WTC11 (cell line): ENCODE measurements around the gene HSPG2. TPM values are rescaled to one million over a fixed set of nuclear protein-coding genes. Genes with fewer than 3 reads are reported as not detected.

ENCODE experiments used
- ATAC-seq: fragments of 200-7000 bp; cut with Tn5 transposase; 2 replicates; pipeline ENCODE4 v1.10.0; 2021; ENCODE audit warnings: mild to moderate bottlenecking, moderate library complexity
- CTCF ChIA-PET: fragments of 300-600 bp; sonication (Branson Sonifier 250); formaldehyde crosslinking; loops from one replicate; lab custom pipeline; 2021; ENCODE audit warnings: antibody characterized with exemption; lab: Charles Lee
- POLR2A ChIA-PET: fragments of 350-600 bp; sonication (Branson Sonifier 250); formaldehyde crosslinking; loops from one replicate; lab custom pipeline; 2021; ENCODE audit warnings: antibody characterized with exemption; lab: Charles Lee
- DNase-seq: peaks from one replicate; pipeline ENCODE4 v3.0.0; 2021; ENCODE audit warnings: low spot score
- H3K27ac Mint-ChIP-seq: 2 replicates; pipeline ENCODE4 v1.8.0; 2021; ENCODE audit warnings: mixed read lengths
- H3K27me3 Mint-ChIP-seq: 2 replicates; pipeline ENCODE4 v1.8.0; 2021; ENCODE audit warnings: low read depth, mild to moderate bottlenecking, moderate library complexity, mixed read lengths
- H3K36me3 Mint-ChIP-seq: 2 replicates; pipeline ENCODE4 v1.8.0; 2021; ENCODE audit warnings: mixed read lengths
- H3K4me1 Mint-ChIP-seq: 2 replicates; pipeline ENCODE4 v1.8.0; 2022; ENCODE audit warnings: mixed read lengths
- H3K4me3 Mint-ChIP-seq: 2 replicates; pipeline ENCODE4 v1.8.0; 2021; ENCODE audit warnings: mild to moderate bottlenecking, moderate library complexity, mixed read lengths
- H3K9me3 Mint-ChIP-seq: 2 replicates; pipeline ENCODE4 v1.8.0; 2021; ENCODE audit warnings: mixed read lengths
- EMX1 ChIP-seq: fragments of 250-450 bp; sonication (Bioruptor Pico); IDR thresholded peaks from 2 replicates; pipeline ENCODE4 v1.8.0; 2021; ENCODE audit warnings: mild to moderate bottlenecking
- ETV6 ChIP-seq: sonication (generic); formaldehyde crosslinking; IDR thresholded peaks from 2 replicates; pipeline ENCODE4 v1.8.1; 2022; ENCODE audit warnings: mild to moderate bottlenecking, missing genetic modification reagents
- OVOL2 ChIP-seq: fragments of 250-450 bp; sonication (Bioruptor Pico); IDR thresholded peaks from 2 replicates; pipeline ENCODE4 v1.9.0; 2021; ENCODE audit warnings: mild to moderate bottlenecking, borderline replicate concordance
- PRRX2 ChIP-seq: fragments of 250-450 bp; sonication (Bioruptor Pico); IDR thresholded peaks from 2 replicates; pipeline ENCODE4 v1.8.0; 2021; ENCODE audit warnings: mild to moderate bottlenecking
- SP1 ChIP-seq: sonication (generic); formaldehyde crosslinking; conservative IDR thresholded peaks from 2 replicates; pipeline ENCODE4 v1.8.1; 2022; ENCODE audit warnings: missing genetic modification reagents
- TEAD1 ChIP-seq: sonication (generic); formaldehyde crosslinking; IDR thresholded peaks from 2 replicates; pipeline ENCODE4 v1.8.0; 2022; ENCODE audit warnings: mild to moderate bottlenecking, missing genetic modification reagents
- ZNF263 ChIP-seq: sonication (generic); formaldehyde crosslinking; IDR thresholded peaks from 2 replicates; pipeline ENCODE4 v1.8.1; 2022; ENCODE audit warnings: low read depth, mild to moderate bottlenecking, moderate library complexity, missing genetic modification reagents
- total RNA-seq: library from RNA; stranded (reverse); gene quantifications from 3 replicates; pipeline ENCODE4 v1.2.3, GENCODE V29; 2021
- TF ChIP-seq, protein P1 (sequence below): sonication (generic); formaldehyde crosslinking; IDR thresholded peaks from 2 replicates; pipeline ENCODE4 v1.8.0; 2022; ENCODE audit warnings: mild to moderate bottlenecking, missing genetic modification reagents
- TF ChIP-seq, protein P2 (sequence below): sonication (generic); formaldehyde crosslinking; IDR thresholded peaks from 2 replicates; pipeline ENCODE4 v1.8.0; 2023; ENCODE audit warnings: mild to moderate bottlenecking, missing genetic modification reagents
- TF ChIP-seq, protein P3 (sequence below): sonication (generic); formaldehyde crosslinking; IDR thresholded peaks from 2 replicates; pipeline ENCODE4 v1.8.1; 2023; ENCODE audit warnings: mild to moderate bottlenecking, missing genetic modification reagents
- TF ChIP-seq, protein P4 (sequence below): sonication (generic); formaldehyde crosslinking; IDR thresholded peaks from 2 replicates; pipeline ENCODE4 v1.8.1; 2023; ENCODE audit warnings: mild to moderate bottlenecking, missing genetic modification reagents, moderate library complexity
- TF ChIP-seq, protein P5 (sequence below): sonication (generic); formaldehyde crosslinking; IDR thresholded peaks from 2 replicates; pipeline ENCODE4 v1.8.0; 2022; ENCODE audit warnings: mild to moderate bottlenecking, missing genetic modification reagents

Gene HSPG2
- total RNA-seq, 1 experiment from 2014 or later, result 120 TPM

DNA sequence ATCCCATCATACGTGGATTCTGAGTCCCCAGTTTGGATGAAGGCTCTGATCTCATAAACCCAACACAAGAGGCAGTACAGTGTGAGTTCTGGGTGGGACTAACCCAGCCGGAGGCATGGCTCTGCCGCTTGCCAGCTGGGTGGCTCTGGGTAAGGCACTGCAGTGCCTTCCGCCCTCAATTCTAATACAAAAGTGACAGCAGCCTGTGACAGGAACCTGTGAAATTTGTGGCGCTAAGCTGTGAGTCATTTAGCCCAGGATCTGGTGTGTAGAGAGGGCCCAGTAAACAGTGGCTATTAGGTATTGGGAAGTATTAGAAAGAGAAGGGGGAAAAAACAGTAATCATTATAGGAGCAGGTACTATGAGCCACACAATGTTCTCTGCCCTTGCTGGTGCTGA is 23.3 kb downstream of the HSPG2 start:
- no peak for DNase-seq
- 0 out of 2 replicates have a peak, but pooled peaks cover 1% of the 10 kb centered on the region for H3K36me3 Mint-ChIP-seq
- H3K27me3 Mint-ChIP-seq, result no peaks in the 10 kb centered on the region
- H3K4me3 Mint-ChIP-seq, result no peak overlapping the region
- CTCF ChIA-PET, result interaction anchor here (0.5 to 1.2 kb wide), 3 partner anchors 22 to 48 kb away, joined by 3 read pairs; no protein-coding TSS in a partner anchor
- H3K27ac Mint-ChIP-seq, result peak overlapping the region; percentile 52
- POLR2A ChIA-PET, result interaction anchor here (0.7 to 1.6 kb wide), 2 partner anchors 22 to 24 kb away, joined by 3 to 4 read pairs; no protein-coding TSS in a partner anchor
- no peak for ATAC-seq
- peaks cover 60% of the 10 kb centered on the region for H3K4me1 Mint-ChIP-seq
- no peaks in the 10 kb centered on the region for H3K9me3 Mint-ChIP-seq
- TF ChIP-seq EMX1 (no peak), ZNF263 (CRISPR knock-in tag) (no peak), SP1 (CRISPR knock-in tag) (no peak; the same call in 1 of the 2 replicates), PRRX2 (CRISPR knock-in tag) (no peak)
- TF ChIP-seq, protein P1, sequence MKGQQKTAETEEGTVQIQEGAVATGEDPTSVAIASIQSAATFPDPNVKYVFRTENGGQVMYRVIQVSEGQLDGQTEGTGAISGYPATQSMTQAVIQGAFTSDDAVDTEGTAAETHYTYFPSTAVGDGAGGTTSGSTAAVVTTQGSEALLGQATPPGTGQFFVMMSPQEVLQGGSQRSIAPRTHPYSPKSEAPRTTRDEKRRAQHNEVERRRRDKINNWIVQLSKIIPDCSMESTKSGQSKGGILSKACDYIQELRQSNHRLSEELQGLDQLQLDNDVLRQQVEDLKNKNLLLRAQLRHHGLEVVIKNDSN (CRISPR knock-in tag), result no peak

DNA sequence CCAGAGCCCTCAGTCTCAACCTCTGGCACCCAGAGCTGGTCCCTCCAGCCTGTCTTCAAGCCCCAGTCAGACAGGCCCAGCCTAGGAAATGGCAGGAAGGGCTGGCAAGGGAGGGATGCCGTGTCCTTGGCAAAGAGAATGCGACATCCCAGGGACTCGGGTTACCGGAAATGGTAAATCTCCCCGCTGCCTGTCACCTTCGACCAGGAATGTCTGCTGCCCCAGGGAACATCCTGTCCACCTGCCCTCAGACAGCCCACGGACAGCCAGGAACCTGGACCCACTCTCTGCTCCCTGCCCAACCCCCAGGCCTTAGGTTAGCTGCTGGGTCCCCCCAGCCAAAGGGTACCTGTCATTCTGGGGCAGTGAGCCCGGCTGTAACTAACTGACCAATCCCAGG is 23.9 kb downstream of the HSPG2 start:
- peak overlapping the region; percentile 52 for H3K27ac Mint-ChIP-seq
- no peaks in the 10 kb centered on the region for H3K27me3 Mint-ChIP-seq
- H3K4me1 Mint-ChIP-seq, result peaks cover 63% of the 10 kb centered on the region
- no peaks in the 10 kb centered on the region for H3K9me3 Mint-ChIP-seq
- ATAC-seq, result peak; percentile 38
- no peak overlapping the region for H3K4me3 Mint-ChIP-seq
- CTCF ChIA-PET, result interaction anchor here (0.5 kb wide), 1 partner anchor 31 kb away, joined by 3 read pairs; no protein-coding TSS in a partner anchor
- peak; percentile 53 for DNase-seq
- H3K36me3 Mint-ChIP-seq, result no peaks in the 10 kb centered on the region
- TF ChIP-seq, protein P2, sequence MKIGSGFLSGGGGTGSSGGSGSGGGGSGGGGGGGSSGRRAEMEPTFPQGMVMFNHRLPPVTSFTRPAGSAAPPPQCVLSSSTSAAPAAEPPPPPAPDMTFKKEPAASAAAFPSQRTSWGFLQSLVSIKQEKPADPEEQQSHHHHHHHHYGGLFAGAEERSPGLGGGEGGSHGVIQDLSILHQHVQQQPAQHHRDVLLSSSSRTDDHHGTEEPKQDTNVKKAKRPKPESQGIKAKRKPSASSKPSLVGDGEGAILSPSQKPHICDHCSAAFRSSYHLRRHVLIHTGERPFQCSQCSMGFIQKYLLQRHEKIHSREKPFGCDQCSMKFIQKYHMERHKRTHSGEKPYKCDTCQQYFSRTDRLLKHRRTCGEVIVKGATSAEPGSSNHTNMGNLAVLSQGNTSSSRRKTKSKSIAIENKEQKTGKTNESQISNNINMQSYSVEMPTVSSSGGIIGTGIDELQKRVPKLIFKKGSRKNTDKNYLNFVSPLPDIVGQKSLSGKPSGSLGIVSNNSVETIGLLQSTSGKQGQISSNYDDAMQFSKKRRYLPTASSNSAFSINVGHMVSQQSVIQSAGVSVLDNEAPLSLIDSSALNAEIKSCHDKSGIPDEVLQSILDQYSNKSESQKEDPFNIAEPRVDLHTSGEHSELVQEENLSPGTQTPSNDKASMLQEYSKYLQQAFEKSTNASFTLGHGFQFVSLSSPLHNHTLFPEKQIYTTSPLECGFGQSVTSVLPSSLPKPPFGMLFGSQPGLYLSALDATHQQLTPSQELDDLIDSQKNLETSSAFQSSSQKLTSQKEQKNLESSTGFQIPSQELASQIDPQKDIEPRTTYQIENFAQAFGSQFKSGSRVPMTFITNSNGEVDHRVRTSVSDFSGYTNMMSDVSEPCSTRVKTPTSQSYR (CRISPR knock-in tag), result peak; percentile 58; the same call in 1 of the 2 replicates
- TF ChIP-seq, protein P3, sequence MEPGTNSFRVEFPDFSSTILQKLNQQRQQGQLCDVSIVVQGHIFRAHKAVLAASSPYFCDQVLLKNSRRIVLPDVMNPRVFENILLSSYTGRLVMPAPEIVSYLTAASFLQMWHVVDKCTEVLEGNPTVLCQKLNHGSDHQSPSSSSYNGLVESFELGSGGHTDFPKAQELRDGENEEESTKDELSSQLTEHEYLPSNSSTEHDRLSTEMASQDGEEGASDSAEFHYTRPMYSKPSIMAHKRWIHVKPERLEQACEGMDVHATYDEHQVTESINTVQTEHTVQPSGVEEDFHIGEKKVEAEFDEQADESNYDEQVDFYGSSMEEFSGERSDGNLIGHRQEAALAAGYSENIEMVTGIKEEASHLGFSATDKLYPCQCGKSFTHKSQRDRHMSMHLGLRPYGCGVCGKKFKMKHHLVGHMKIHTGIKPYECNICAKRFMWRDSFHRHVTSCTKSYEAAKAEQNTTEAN (CRISPR knock-in tag), result no peak
- TF ChIP-seq, protein P4, sequence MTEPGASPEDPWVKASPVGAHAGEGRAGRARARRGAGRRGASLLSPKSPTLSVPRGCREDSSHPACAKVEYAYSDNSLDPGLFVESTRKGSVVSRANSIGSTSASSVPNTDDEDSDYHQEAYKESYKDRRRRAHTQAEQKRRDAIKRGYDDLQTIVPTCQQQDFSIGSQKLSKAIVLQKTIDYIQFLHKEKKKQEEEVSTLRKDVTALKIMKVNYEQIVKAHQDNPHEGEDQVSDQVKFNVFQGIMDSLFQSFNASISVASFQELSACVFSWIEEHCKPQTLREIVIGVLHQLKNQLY (CRISPR knock-in tag), result no peak
- TF ChIP-seq OVOL2 (CRISPR knock-in tag), result no peak
- peak; percentile 81; the same call in 1 of the 2 replicates for TF ChIP-seq TEAD1 (CRISPR knock-in tag)
- TF ChIP-seq SP1 (CRISPR knock-in tag), result peak; percentile 47; the same call in 1 of the 2 replicates
- TF ChIP-seq, protein P5, sequence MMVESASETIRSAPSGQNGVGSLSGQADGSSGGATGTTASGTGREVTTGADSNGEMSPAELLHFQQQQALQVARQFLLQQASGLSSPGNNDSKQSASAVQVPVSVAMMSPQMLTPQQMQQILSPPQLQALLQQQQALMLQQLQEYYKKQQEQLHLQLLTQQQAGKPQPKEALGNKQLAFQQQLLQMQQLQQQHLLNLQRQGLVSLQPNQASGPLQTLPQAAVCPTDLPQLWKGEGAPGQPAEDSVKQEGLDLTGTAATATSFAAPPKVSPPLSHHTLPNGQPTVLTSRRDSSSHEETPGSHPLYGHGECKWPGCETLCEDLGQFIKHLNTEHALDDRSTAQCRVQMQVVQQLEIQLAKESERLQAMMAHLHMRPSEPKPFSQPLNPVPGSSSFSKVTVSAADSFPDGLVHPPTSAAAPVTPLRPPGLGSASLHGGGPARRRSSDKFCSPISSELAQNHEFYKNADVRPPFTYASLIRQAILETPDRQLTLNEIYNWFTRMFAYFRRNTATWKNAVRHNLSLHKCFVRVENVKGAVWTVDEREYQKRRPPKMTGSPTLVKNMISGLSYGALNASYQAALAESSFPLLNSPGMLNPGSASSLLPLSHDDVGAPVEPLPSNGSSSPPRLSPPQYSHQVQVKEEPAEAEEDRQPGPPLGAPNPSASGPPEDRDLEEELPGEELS (CRISPR knock-in tag), result 0 out of 2 replicates have a peak, but pooled peaks have one; percentile 52
- TF ChIP-seq ETV6 (CRISPR knock-in tag), result peak; percentile 51; the same call in 1 of the 2 replicates
- POLR2A ChIA-PET, result interaction anchor here (0.7 to 1.6 kb wide), 2 partner anchors 22 to 24 kb away, joined by 3 to 4 read pairs; no protein-coding TSS in a partner anchor
